Ishikawa (cell line): ENCODE results near the gene INTS6.

ENCODE experiments used
- CEBPB ChIP-seq: IDR thresholded peaks from 2 replicates; pipeline ENCODE4 v1.6.1; 2012
- EP300 ChIP-seq: IDR thresholded peaks from 2 replicates; pipeline ENCODE4 v1.6.1; 2012; ENCODE audit warnings: borderline replicate concordance
- RAD21 ChIP-seq: IDR thresholded peaks from 2 replicates; pipeline ENCODE4 v1.6.1; 2012; ENCODE audit warnings: low read depth
- TCF12 ChIP-seq: IDR thresholded peaks from 2 replicates; pipeline ENCODE4 v1.6.1; 2012; ENCODE audit warnings: low read depth
- YY1 ChIP-seq: IDR thresholded peaks from 2 replicates; pipeline ENCODE4 v1.6.1; 2012; ENCODE audit warnings: low read depth
- TF ChIP-seq, protein P1 (sequence below): IDR thresholded peaks from 2 replicates; pipeline ENCODE4 v1.6.1; 2012; ENCODE audit warnings: low read depth, mild to moderate bottlenecking
- TF ChIP-seq, protein P2 (sequence below): IDR thresholded peaks from 2 replicates; pipeline ENCODE4 v1.6.1; 2012

GRCh38 chr13:51465124-51465523, 12.3 kb upstream of the INTS6 start:
- TF ChIP-seq, protein P1, sequence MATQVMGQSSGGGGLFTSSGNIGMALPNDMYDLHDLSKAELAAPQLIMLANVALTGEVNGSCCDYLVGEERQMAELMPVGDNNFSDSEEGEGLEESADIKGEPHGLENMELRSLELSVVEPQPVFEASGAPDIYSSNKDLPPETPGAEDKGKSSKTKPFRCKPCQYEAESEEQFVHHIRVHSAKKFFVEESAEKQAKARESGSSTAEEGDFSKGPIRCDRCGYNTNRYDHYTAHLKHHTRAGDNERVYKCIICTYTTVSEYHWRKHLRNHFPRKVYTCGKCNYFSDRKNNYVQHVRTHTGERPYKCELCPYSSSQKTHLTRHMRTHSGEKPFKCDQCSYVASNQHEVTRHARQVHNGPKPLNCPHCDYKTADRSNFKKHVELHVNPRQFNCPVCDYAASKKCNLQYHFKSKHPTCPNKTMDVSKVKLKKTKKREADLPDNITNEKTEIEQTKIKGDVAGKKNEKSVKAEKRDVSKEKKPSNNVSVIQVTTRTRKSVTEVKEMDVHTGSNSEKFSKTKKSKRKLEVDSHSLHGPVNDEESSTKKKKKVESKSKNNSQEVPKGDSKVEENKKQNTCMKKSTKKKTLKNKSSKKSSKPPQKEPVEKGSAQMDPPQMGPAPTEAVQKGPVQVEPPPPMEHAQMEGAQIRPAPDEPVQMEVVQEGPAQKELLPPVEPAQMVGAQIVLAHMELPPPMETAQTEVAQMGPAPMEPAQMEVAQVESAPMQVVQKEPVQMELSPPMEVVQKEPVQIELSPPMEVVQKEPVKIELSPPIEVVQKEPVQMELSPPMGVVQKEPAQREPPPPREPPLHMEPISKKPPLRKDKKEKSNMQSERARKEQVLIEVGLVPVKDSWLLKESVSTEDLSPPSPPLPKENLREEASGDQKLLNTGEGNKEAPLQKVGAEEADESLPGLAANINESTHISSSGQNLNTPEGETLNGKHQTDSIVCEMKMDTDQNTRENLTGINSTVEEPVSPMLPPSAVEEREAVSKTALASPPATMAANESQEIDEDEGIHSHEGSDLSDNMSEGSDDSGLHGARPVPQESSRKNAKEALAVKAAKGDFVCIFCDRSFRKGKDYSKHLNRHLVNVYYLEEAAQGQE: no peak
- TF ChIP-seq CEBPB: no peak
- no peak for TF ChIP-seq EP300
- no peak for TF ChIP-seq YY1
- TF ChIP-seq, protein P2, sequence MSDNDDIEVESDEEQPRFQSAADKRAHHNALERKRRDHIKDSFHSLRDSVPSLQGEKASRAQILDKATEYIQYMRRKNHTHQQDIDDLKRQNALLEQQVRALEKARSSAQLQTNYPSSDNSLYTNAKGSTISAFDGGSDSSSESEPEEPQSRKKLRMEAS: no peak
- TF ChIP-seq RAD21: no peak
- no peak for TF ChIP-seq TCF12
